ENCODE measurements around the gene ANO6.
A peak's percentile ranks its signal among the peaks of the same experiment; 100 is the strongest.
"Not testable (repeated sequence)": the region's sequence is repeated elsewhere in the genome, so short reads cannot be mapped to it uniquely, and the experiment has no call there.

ANO6 gene

DNA sequence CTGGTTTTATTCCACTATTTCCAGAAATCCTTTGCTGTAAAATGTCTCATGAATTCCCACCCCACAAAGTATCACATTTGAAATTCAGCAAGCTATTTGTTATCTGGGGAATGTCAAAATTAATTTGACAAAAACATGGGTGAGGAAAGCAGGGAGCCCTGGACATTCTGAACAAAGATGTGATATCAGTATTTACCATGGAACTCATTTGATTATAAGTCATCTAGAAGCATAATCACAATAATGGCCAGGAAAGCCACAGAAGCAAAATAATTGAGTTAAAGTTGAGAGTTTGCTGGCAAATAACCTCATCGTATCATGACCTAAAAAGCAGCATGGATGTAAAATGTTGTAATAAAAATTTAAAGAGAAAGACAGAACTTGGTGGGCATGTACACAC lies 96.1 kb downstream of the ANO6 start:
- H3K4me1 Mint-ChIP-seq = peaks cover 11% of the 10 kb centered on the region
- no peak overlapping the region for H3K27ac Mint-ChIP-seq
- no peak for DNase-seq
- H3K4me3 Mint-ChIP-seq = no peak overlapping the region
- H3K9me3 Mint-ChIP-seq = peaks cover 7% of the 10 kb centered on the region
- CTCF ChIA-PET = no interaction called here
- peaks cover 13% of the 10 kb centered on the region for H3K36me3 Mint-ChIP-seq
- no peaks in the 10 kb centered on the region for H3K27me3 Mint-ChIP-seq

DNA sequence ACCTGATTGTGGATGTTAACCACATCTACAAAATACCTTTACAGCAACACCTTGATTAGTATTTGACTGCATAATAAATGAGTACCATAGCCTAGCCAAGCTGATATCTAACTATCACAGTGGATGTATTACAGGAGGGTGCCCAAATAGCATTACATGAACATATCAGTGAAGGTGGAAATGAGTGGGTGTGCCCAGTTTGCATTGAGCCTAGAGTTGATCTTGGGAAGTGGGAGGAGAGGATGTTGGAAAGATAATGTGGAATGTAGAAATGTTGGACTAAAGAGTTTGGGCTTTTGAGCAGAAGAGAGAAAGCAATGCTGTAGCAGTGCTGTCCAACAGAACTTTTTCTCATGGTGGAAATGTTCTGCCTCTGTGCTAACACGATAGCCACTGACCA lies 98.9 kb downstream of the ANO6 start:
- Mint-ChIP-seq H3K27me3 (no peaks in the 10 kb centered on the region), H3K36me3 (peaks cover 19% of the 10 kb centered on the region), H3K4me3 (no peak overlapping the region), H3K4me1 (peaks cover 11% of the 10 kb centered on the region), H3K9me3 (peaks cover 9% of the 10 kb centered on the region), H3K27ac (no peak overlapping the region)
- CTCF ChIA-PET = no interaction called here
- no peak for DNase-seq

DNA sequence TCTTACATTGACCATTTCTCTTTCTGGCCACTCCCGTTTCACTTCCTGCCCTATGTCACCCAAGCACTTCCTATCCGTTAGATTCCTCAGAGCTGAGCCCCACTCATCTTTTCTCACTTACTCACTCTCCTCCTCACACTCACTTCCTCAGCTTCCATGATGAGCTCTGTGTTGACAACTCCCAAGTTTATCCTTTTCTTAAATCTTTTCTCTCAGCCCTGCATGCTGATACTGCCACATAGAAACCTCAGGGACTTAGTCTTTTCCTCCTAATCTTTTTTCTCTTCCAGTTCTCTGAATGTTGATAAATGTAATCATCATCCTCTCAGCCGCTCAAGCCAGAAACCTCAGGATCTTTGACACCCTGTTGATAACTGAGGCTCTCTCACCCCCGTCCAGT lies 99.6 kb downstream of the ANO6 start:
- peaks cover 21% of the 10 kb centered on the region for H3K36me3 Mint-ChIP-seq
- CTCF ChIA-PET = no interaction called here
- H3K27me3 Mint-ChIP-seq = no peaks in the 10 kb centered on the region
- no peak overlapping the region for H3K4me3 Mint-ChIP-seq
- DNase-seq = no peak
- peaks cover 11% of the 10 kb centered on the region for H3K9me3 Mint-ChIP-seq
- peak overlapping the region; percentile 34 for H3K27ac Mint-ChIP-seq
- peaks cover 11% of the 10 kb centered on the region for H3K4me1 Mint-ChIP-seq

DNA sequence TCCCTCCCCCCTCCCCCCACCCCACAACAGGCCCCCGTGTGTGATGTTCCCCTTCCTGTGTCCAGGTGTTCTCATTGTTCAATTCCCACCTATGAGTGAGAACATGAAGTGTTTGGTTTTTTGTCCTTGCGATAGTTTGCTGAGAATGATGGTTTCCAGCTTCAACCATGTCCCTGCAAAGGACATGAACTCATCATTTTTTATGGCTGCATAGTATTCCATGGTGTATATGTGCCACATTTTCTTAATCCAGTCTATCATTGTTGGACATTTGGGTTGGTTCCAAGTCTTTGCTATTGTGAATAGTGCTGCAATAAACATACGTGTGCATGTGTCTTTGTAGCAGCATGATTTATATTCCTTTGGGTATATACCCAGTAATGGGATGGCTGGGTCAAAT lies 101.4 kb downstream of the ANO6 start:
- peaks cover 23% of the 10 kb centered on the region for H3K36me3 Mint-ChIP-seq
- H3K4me3 Mint-ChIP-seq, H3K27me3 Mint-ChIP-seq, DNase-seq, H3K27ac Mint-ChIP-seq, CTCF ChIA-PET: not testable (repeated sequence)
- H3K4me1 Mint-ChIP-seq = peaks cover 11% of the 10 kb centered on the region
- H3K9me3 Mint-ChIP-seq = peaks cover 11% of the 10 kb centered on the region

DNA sequence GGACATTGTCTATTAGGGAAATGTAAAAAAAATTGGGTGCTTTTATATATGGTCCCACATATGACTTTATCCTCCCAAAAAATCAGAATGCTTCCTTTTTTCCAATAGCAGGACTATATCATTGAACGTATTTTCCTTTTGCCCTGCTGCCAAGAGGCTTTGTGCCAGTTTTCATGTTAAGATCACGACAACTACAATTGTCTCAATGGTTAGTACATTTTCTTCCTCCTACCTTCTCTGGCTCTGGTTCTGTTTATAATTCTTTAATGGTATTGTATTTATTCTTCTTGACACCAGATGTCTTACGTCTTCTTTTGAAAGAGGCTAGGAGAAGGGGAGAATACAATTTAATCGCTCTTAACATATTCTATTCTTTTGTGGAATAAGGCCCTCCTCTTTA lies 106.9 kb downstream of the ANO6 start:
- H3K27me3 Mint-ChIP-seq = no peaks in the 10 kb centered on the region
- CTCF ChIA-PET = no interaction called here

DNA sequence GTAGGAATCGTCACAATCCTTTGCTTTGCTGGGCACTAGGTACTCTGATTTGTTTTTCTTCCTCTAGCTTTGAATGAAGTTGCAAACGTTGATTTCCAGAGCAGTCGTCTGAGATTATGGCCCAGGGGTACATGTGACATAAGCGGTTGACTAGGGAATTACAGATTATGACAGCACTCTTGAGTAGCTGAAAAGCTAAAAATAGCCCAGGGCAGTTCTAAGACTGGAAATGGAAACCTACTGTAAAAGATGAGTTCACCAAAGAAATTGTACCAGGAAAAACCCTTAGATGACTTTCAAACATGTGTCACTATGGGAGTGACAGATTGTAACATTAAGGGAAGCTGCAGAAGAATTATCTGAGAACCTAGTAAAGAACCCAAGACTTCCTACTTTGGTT lies 108.5 kb downstream of the ANO6 start:
- peaks cover 5% of the 10 kb centered on the region for H3K4me1 Mint-ChIP-seq
- no peaks in the 10 kb centered on the region for H3K27me3 Mint-ChIP-seq
- no peak overlapping the region for H3K27ac Mint-ChIP-seq
- H3K36me3 Mint-ChIP-seq = peaks cover 6% of the 10 kb centered on the region
- no peak overlapping the region for H3K4me3 Mint-ChIP-seq
- CTCF ChIA-PET = no interaction called here
- DNase-seq = no peak
- H3K9me3 Mint-ChIP-seq = peaks cover 2% of the 10 kb centered on the region

More for the DNA sequence above, 106.9 kb downstream of the ANO6 start:
- peaks cover 2% of the 10 kb centered on the region for H3K9me3 Mint-ChIP-seq
- peaks cover under 1% of the 10 kb centered on the region for H3K4me1 Mint-ChIP-seq
- peaks cover 8% of the 10 kb centered on the region for H3K36me3 Mint-ChIP-seq
- no peak overlapping the region for H3K4me3 Mint-ChIP-seq
- H3K27ac Mint-ChIP-seq = no peak overlapping the region
- no peak for DNase-seq

DNA sequence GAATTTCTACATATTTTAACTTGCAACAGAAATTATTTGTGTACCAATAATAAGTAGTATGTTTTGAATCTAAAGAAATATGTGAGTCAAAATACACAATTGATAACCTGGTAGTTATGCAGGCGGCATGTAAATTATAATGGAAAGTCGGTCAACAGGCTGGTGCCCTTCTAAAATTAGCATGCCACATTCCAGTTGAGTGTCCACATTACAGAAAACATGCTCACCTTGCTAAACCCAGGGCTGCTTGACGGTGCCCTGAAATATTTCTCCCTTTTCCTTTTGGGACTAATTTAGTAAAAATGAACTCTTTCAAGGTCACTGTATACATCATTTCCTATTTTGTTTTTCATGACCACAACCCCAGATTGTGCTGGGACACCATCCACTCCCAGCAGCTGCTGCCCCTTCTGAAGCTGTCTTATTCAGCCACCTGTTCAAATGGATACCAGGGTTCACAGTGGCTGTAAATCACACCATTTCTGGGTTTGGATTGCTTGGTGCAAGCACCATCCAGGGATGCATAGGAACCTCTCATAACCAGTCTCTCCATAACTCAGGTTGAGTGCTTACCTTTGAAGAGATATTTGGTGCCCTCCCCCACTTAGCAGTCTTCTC lies 110.6 kb downstream of the ANO6 start:
- Mint-ChIP-seq H3K9me3 (no peaks in the 10 kb centered on the region), H3K4me1 (peaks cover 5% of the 10 kb centered on the region), H3K36me3 (peaks cover 5% of the 10 kb centered on the region), H3K27ac (no peak overlapping the region), H3K27me3 (no peaks in the 10 kb centered on the region), H3K4me3 (no peak overlapping the region)
- CTCF ChIA-PET = no interaction called here
- DNase-seq = no peak

DNA sequence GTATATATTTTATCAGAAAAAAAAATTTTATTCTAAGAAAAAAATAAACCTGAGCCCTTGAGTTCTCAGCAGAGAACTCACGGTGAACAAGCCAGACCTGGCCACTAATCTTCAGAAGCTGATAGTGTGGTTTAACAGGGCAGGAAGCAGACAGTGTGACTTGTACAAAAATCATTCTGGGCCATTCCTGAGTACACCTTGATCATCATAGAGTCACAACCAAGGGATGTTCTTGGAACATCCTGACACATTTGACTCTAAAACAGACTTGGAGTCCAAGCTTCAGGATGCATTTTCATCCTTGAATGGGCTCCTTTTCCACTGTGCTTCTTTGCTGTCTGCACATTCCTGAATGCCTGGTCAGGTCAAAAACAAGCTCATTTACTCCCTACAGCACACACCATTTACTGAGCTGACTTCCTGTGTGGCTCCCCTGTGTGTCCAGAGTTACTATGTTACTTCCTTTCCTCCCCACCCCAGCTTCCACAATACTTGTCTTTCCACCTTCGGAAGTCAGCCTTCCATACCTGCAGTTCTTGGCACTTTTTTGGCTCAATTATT lies 112.0 kb downstream of the ANO6 start:
- DNase-seq = no peak
- Mint-ChIP-seq H3K36me3 (peaks cover 8% of the 10 kb centered on the region), H3K27ac (no peak overlapping the region), H3K27me3 (no peaks in the 10 kb centered on the region), H3K4me1 (peaks cover 5% of the 10 kb centered on the region), H3K4me3 (no peak overlapping the region), H3K9me3 (no peaks in the 10 kb centered on the region)
- CTCF ChIA-PET = interaction anchor here (0.7 kb wide), 1 partner anchor 236 kb away, joined by 3 read pairs; no protein-coding TSS in a partner anchor

DNA sequence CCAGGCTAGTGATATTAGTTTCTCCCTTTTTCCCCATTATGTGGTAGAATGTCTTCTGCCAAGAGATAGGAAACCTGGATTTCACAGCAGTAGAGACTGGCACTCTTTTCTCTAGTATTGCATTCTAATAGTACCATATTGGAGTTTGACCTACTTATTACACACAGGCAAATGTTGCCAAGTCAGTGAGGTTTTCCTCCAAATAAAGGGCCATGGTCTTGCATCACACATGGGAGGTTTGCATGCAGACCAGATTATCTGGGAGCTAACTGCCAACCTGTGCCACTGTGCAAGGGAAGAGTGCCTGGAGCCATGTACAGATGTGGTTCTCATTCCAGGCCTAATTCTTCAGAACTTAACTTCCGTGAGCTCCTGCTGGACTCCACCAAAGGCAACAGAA lies 113.3 kb downstream of the ANO6 start:
- Mint-ChIP-seq H3K4me3 (no peak overlapping the region), H3K27ac (no peak overlapping the region), H3K36me3 (peaks cover 8% of the 10 kb centered on the region), H3K4me1 (peaks cover 5% of the 10 kb centered on the region), H3K27me3 (no peaks in the 10 kb centered on the region), H3K9me3 (no peaks in the 10 kb centered on the region)
- DNase-seq = no peak
- CTCF ChIA-PET = no interaction called here

DNA sequence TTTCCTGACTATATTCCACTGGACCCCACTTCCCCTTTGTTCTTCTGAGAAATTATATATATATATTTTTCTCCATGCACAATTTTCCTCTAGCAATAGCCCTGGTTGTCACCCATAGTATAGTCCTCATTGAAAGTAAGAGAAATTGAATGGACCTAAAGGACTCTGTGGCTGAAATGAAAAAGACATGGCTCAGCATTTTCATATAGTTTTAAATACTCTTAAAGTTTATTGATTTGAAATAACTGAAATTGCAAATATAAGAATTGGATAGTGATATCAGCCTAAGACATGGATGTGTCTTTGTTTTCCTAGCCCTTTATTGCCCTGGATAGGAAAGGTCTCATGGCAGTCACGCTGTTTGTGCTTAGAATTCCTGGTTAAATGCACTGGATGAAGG lies 113.8 kb downstream of the ANO6 start:
- CTCF ChIA-PET = no interaction called here
- no peak for DNase-seq
- Mint-ChIP-seq H3K4me1 (peaks cover 5% of the 10 kb centered on the region), H3K27ac (no peak overlapping the region), H3K36me3 (peaks cover 12% of the 10 kb centered on the region), H3K9me3 (no peaks in the 10 kb centered on the region), H3K27me3 (no peaks in the 10 kb centered on the region), H3K4me3 (no peak overlapping the region)

DNA sequence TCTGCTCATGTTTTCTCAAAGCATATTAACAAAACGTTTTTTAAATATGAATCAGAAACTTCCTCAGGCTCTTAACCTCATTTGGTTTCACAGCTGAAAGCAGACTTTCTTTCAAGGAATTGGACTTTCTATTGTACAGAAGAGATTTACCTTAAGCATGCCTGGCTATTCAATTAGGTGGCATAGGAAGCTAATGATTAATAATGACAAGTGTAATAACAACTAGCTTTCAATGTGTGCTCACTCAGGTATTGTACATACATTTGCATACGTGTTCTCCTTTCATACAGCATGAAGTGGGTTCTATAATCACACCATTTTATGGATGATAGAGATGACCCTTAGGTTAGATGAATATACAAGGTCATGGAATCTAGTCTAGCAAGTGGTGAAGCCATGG lies 115.7 kb downstream of the ANO6 start:
- CTCF ChIA-PET = interaction anchor here (1.4 kb wide), 1 partner anchor 57 kb away, joined by 3 read pairs; no protein-coding TSS in a partner anchor
- Mint-ChIP-seq H3K27ac (no peak overlapping the region), H3K27me3 (no peaks in the 10 kb centered on the region), H3K4me1 (peaks cover 5% of the 10 kb centered on the region), H3K9me3 (no peaks in the 10 kb centered on the region), H3K36me3 (peaks cover 13% of the 10 kb centered on the region), H3K4me3 (no peak overlapping the region)
- DNase-seq = no peak

DNA sequence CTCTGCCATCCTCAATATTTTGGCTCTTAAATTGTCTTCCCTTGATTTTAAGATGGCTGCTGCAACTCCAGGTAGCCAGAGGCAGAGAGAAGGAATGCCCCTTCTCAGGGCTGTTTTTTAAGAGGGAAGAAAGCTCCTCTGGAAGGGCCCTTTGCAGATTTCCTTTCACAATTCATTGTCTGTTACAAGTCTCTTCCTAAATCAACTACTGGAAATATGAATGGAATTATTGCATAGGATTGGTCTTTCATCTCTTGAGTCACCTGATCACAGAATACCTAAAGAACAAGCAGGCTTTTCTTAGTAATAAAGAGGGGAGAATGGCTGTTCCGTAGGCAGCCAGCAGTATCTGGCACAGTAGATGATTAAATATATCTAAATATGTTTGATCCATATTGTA lies 118.5 kb downstream of the ANO6 start:
- DNase-seq = no peak
- no peak overlapping the region for H3K27ac Mint-ChIP-seq
- no peaks in the 10 kb centered on the region for H3K27me3 Mint-ChIP-seq
- no peak overlapping the region for H3K4me3 Mint-ChIP-seq
- no peaks in the 10 kb centered on the region for H3K9me3 Mint-ChIP-seq
- H3K36me3 Mint-ChIP-seq = peaks cover 13% of the 10 kb centered on the region
- CTCF ChIA-PET = no interaction called here
- H3K4me1 Mint-ChIP-seq = no peaks in the 10 kb centered on the region

DNA sequence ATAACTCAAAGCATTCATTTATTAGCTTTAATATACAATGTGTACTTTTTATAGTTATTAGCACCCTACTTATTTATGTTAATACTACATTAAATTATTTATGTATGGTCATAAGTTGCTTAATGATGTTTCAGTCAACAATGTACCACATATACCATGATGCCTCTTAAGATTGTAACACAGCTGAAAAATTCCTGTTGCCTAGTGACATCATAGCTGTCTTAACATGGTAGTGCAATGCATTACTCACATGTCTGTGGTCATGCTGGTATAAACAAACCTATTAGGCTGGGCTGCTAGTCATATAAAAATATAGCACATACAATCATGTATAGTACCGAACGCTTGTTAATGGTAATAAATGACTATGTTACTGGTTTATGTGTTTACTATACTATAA lies 120.4 kb downstream of the ANO6 start:
- Mint-ChIP-seq H3K4me3 (no peak overlapping the region), H3K27me3 (no peaks in the 10 kb centered on the region), H3K9me3 (no peaks in the 10 kb centered on the region), H3K4me1 (no peaks in the 10 kb centered on the region), H3K36me3 (peaks cover 14% of the 10 kb centered on the region), H3K27ac (no peak overlapping the region)
- CTCF ChIA-PET = no interaction called here
- DNase-seq = no peak

DNA sequence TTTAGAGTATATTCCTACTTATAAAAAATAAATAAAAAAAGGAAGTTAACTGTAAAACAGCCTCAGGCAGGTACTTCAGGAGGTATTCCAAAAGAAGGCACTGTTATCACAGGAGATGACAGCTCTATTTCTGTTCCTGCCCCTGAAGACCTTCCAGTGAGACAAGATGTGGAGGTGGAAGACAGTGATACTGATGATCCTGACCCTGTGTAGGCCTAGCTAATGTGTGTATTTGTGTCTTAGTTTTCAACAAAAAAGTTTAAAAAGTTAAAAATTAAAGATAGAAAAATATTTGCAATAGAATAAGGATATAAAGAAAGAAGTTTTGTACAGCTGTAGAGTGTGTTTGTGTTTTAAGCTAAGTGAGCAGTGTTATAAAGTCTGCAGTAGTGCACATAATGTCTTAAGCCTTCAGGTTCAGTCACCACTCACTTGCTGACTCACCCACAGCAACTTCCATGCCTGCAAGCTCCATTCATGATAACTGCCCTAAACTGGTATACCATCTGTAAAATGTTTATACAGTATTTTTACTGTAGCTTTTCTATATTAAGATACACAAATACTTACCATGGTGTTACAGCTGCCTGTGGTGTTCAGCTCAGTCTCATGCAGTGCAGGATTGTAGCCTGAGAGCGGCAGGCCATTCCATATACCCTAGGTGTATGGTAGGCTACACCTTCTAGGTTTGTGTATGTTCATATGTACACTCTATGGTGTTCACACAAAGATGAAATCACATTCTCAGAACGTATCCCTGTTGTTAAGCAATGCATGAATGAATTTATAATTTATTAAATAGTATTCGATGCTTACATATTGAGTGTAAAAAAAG lies 121.1 kb downstream of the ANO6 start:
- DNase-seq = no peak
- H3K9me3 Mint-ChIP-seq = no peaks in the 10 kb centered on the region
- no peak overlapping the region for H3K4me3 Mint-ChIP-seq
- no peaks in the 10 kb centered on the region for H3K27me3 Mint-ChIP-seq
- no peaks in the 10 kb centered on the region for H3K4me1 Mint-ChIP-seq
- no peak overlapping the region for H3K27ac Mint-ChIP-seq
- peaks cover 13% of the 10 kb centered on the region for H3K36me3 Mint-ChIP-seq
- CTCF ChIA-PET = no interaction called here

DNA sequence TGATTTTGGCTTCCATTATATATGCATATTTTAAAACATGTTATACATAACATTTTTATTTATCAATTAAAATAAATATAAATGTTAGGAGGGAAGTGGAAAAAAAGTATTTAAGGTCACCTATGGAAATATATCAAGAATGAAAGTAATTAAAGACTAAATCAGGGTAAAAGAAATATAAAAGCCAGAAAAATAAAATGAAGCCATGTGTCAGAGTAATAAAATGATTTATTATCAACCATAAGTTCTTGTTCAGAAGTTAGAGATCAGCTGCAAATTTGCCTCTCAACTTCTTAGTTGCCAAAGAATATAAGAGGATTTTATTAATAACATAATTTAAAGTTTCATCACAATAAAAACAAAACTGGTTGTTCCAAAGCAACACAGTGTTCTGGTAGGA lies 121.9 kb downstream of the ANO6 start:
- DNase-seq = no peak
- no peak overlapping the region for H3K4me3 Mint-ChIP-seq
- CTCF ChIA-PET = no interaction called here
- H3K36me3 Mint-ChIP-seq = peaks cover 7% of the 10 kb centered on the region
- no peaks in the 10 kb centered on the region for H3K4me1 Mint-ChIP-seq
- H3K27me3 Mint-ChIP-seq = no peaks in the 10 kb centered on the region
- no peaks in the 10 kb centered on the region for H3K9me3 Mint-ChIP-seq
- H3K27ac Mint-ChIP-seq = no peak overlapping the region
